ENCODE measurements around the gene MPHOSPH9.

MPHOSPH9 gene

GRCh38 chr12:123237646-123238329 lies 4.8 kb upstream of the MPHOSPH9 start:
- Histone ChIP-seq H4K20me1 (ENCODE audit: insufficient read depth, low read length) (peaks cover 45% of the 10 kb centered on the region), H3K4me3 (ENCODE audit: low read length) (peak overlapping the region; percentile 5; the same call in 1 of the 2 replicates), H3K4me2 (ENCODE audit: low read length) (peak overlapping the region; percentile 66), H3K36me3 (replicated peaks; ENCODE audit: low read depth, low read length) (peaks cover 38% of the 10 kb centered on the region), H3K9ac (ENCODE audit: low read length) (no peak overlapping the region), H3K27me3 (ENCODE audit: low read depth, low read length) (no peaks in the 10 kb centered on the region), H3K9me3 (ENCODE audit: insufficient read depth, low read length) (no peaks in the 10 kb centered on the region), H3K4me1 (ENCODE audit: low read length) (peaks cover 29% of the 10 kb centered on the region), H2AFZ (ENCODE audit: low read depth, low read length) (no peak overlapping the region), H3K79me2 (ENCODE audit: low read length) (peaks cover 53% of the 10 kb centered on the region), H3K27ac (ENCODE audit: low read length) (peak overlapping the region; percentile 23)
- TF ChIP-seq EZH2phosphoT487 (IDR thresholded peaks at IDR 0.05; ENCODE audit: low read depth): no peak
- TF ChIP-seq, protein P1, sequence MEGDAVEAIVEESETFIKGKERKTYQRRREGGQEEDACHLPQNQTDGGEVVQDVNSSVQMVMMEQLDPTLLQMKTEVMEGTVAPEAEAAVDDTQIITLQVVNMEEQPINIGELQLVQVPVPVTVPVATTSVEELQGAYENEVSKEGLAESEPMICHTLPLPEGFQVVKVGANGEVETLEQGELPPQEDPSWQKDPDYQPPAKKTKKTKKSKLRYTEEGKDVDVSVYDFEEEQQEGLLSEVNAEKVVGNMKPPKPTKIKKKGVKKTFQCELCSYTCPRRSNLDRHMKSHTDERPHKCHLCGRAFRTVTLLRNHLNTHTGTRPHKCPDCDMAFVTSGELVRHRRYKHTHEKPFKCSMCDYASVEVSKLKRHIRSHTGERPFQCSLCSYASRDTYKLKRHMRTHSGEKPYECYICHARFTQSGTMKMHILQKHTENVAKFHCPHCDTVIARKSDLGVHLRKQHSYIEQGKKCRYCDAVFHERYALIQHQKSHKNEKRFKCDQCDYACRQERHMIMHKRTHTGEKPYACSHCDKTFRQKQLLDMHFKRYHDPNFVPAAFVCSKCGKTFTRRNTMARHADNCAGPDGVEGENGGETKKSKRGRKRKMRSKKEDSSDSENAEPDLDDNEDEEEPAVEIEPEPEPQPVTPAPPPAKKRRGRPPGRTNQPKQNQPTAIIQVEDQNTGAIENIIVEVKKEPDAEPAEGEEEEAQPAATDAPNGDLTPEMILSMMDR (IDR thresholded peaks at IDR 0.05; ENCODE audit: low read depth, low read length): peak; percentile 71

DNA sequence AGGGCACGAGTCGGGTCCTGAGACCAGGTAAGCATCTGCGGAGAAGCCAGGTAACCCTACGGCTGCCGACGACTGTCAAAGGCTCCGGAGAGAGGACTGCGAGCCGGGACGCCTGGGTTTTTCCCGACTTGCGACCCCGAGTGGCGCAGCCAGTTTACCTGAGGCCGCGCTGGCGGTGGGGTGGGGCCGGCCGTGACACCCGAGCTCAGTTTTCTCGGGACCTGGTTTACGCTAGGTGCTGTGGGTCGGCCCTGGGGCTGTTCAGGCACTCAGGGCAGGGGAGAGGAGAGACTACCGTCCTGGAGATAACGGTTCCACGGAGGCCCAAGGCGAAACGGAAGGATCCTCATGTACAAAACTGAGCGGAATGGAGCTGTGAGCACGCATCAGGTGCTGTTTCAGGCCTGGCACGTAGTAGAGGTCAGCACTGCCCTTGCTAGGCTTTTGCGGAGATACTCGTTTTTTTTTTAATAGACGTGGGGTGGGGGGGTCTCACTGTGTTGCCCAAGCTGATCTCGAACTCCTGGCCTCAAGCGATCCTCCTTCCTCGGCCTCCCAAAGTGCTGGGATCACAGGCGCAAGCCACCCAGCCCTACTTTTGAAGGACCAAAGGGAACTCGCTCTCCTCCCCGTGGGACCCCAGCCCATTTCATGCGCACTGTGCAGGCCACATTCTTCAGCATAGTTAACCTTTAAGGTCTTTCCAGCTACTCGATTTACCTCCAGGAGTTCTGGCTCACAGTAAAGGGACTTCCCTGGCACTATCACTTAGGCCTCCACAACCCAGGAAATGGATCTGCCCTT lies 766 bp upstream of the MPHOSPH9 start:
- H4K20me1 ChIP-seq (ENCODE audit: insufficient read depth, low read length): peaks cover 25% of the 10 kb centered on the region
- peaks cover 71% of the 10 kb centered on the region for H3K79me2 ChIP-seq (ENCODE audit: low read length)
- H2AFZ ChIP-seq (ENCODE audit: low read depth, low read length): peak overlapping the region; percentile 89
- peak overlapping the region; percentile 87 for H3K4me2 ChIP-seq (ENCODE audit: low read length)
- peak overlapping the region; percentile 91 for H3K9ac ChIP-seq (ENCODE audit: low read length)
- H3K4me1 ChIP-seq (ENCODE audit: low read length): peaks cover 35% of the 10 kb centered on the region
- peak overlapping the region; percentile 70 for H3K27ac ChIP-seq (ENCODE audit: low read length)
- TF ChIP-seq EZH2phosphoT487 (IDR thresholded peaks at IDR 0.05; ENCODE audit: low read depth): no peak
- TF ChIP-seq, protein P1 (IDR thresholded peaks at IDR 0.05; ENCODE audit: low read depth, low read length): no peak
- no peaks in the 10 kb centered on the region for H3K27me3 ChIP-seq (ENCODE audit: low read depth, low read length)
- peaks cover 27% of the 10 kb centered on the region for H3K36me3 ChIP-seq (replicated peaks; ENCODE audit: low read depth, low read length)
- no peaks in the 10 kb centered on the region for H3K9me3 ChIP-seq (ENCODE audit: insufficient read depth, low read length)
- H3K4me3 ChIP-seq (ENCODE audit: low read length): peak overlapping the region; percentile 95

- H3K27me3 ChIP-seq (ENCODE audit: low read depth, low read length): no peaks in the 10 kb centered on the region
- no peaks in the 10 kb centered on the region for H3K9me3 ChIP-seq (ENCODE audit: insufficient read depth, low read length)
- peaks cover 70% of the 10 kb centered on the region for H3K79me2 ChIP-seq (ENCODE audit: low read length)
- peak overlapping the region; percentile 82 for H3K9ac ChIP-seq (ENCODE audit: low read length)
- H3K36me3 ChIP-seq (replicated peaks; ENCODE audit: low read depth, low read length): peaks cover 22% of the 10 kb centered on the region
- H4K20me1 ChIP-seq (ENCODE audit: insufficient read depth, low read length): peaks cover 14% of the 10 kb centered on the region
- peaks cover 29% of the 10 kb centered on the region for H3K4me1 ChIP-seq (ENCODE audit: low read length)
- H3K27ac ChIP-seq (ENCODE audit: low read length): peak overlapping the region; percentile 80
- no peak for TF ChIP-seq EZH2phosphoT487 (IDR thresholded peaks at IDR 0.05; ENCODE audit: low read depth)
- TF ChIP-seq, protein P1 (IDR thresholded peaks at IDR 0.05; ENCODE audit: low read depth, low read length): no peak
- H3K4me3 ChIP-seq (ENCODE audit: low read length): peak overlapping the region; percentile 86
- peak overlapping the region; percentile 96 for H3K4me2 ChIP-seq (ENCODE audit: low read length)
- H2AFZ ChIP-seq (ENCODE audit: low read depth, low read length): peak overlapping the region; percentile 49
These were observed 502 bp downstream of the MPHOSPH9 start for GRCh38 chr12:123232472-123232806.

- H3K9me3 ChIP-seq (ENCODE audit: insufficient read depth, low read length): no peaks in the 10 kb centered on the region
- H4K20me1 ChIP-seq (ENCODE audit: insufficient read depth, low read length): peaks cover 9% of the 10 kb centered on the region
- TF ChIP-seq, protein P1 (IDR thresholded peaks at IDR 0.05; ENCODE audit: low read depth, low read length): no peak
- no peak for TF ChIP-seq EZH2phosphoT487 (IDR thresholded peaks at IDR 0.05; ENCODE audit: low read depth)
- H3K36me3 ChIP-seq (replicated peaks; ENCODE audit: low read depth, low read length): peaks cover 19% of the 10 kb centered on the region
- peak overlapping the region; percentile 49; the same call in 1 of the 2 replicates for H2AFZ ChIP-seq (ENCODE audit: low read depth, low read length)
- no peaks in the 10 kb centered on the region for H3K27me3 ChIP-seq (ENCODE audit: low read depth, low read length)
- peaks cover 66% of the 10 kb centered on the region for H3K79me2 ChIP-seq (ENCODE audit: low read length)
- H3K4me3 ChIP-seq (ENCODE audit: low read length): peak overlapping the region; percentile 86
- peak overlapping the region; percentile 96 for H3K4me2 ChIP-seq (ENCODE audit: low read length)
- peak overlapping the region; percentile 80 for H3K27ac ChIP-seq (ENCODE audit: low read length)
- H3K4me1 ChIP-seq (ENCODE audit: low read length): peaks cover 24% of the 10 kb centered on the region
- peak overlapping the region; percentile 82 for H3K9ac ChIP-seq (ENCODE audit: low read length)
These were observed 1.0 kb downstream of the MPHOSPH9 start for GRCh38 chr12:123231931-123232330.
